SK-N-SH (cell line): ENCODE measurements around the gene HES2. TPM values are rescaled to one million over a fixed set of nuclear protein-coding genes. Genes with fewer than 3 reads are reported as not detected.

ENCODE experiments used
- CTCF ChIA-PET: fragments of 300-600, 350-600 bp; formaldehyde crosslinking; extraction: SDS; loops from one replicate; lab custom pipeline; 2021; lab: Yijun Ruan, JAX
- POLR2A ChIA-PET: fragments of 350-600 bp; sonication (Branson Sonifier 250); formaldehyde crosslinking; extraction: SDS; loops from one replicate; lab custom pipeline; 2020; ENCODE audit warnings: antibody characterized with exemption, inconsistent platforms; lab: Yijun Ruan, JAX
- DNase-seq: peaks from one replicate; pipeline ENCODE4 v3.0.0; 2012
- H2AFZ ChIP-seq: fragments of 200-600 bp; sonication (generic); 2 replicates; pipeline ENCODE4 v1.8.1; 2016; ENCODE audit warnings: antibody characterized with exemption, mild to moderate bottlenecking, low read depth
- H3F3A ChIP-seq: fragments of 200-600 bp; sonication (generic); replicated peaks from 2 replicates; pipeline ENCODE3; 2016; ENCODE audit warnings: antibody characterized with exemption, mild to moderate bottlenecking; ENCODE audit not compliant: insufficient read depth
- H3K27ac ChIP-seq, 2 experiments: fragments of 200-500 bp in 1 of 2; fragments of 200-600 bp in 1 of 2; sonication (Bioruptor generic) in 1 of 2; sonication (generic), shearing (Covaris generic) in 1 of 2; 2 replicates each; pipeline versions ENCODE4 v1.5.1 to v1.6.1; 2014 to 2016; ENCODE audit warnings: low read depth in 2 of 2, inconsistent platforms in 1 of 2, low read length in 1 of 2, mild to moderate bottlenecking in 1 of 2, mixed read lengths in 1 of 2
- H3K27me3 ChIP-seq: fragments of 200-600 bp; sonication (generic), shearing (Covaris generic); 2 replicates; pipeline ENCODE4 v1.6.1; 2016; ENCODE audit warnings: mixed run types; ENCODE audit not compliant: insufficient read depth
- H3K36me3 ChIP-seq, 2 experiments: fragments of 200-500 bp in 1 of 2; fragments of 200-600 bp in 1 of 2; sonication (Bioruptor generic) in 1 of 2; sonication (generic) in 1 of 2; replicated peaks in 1 of 2; 2 replicates each; pipeline versions ENCODE3 to v1.5.1; 2014 to 2016; ENCODE audit warnings: low read length in 1 of 2, mild to moderate bottlenecking in 1 of 2; ENCODE audit not compliant: insufficient read depth in 2 of 2, control insufficient read depth in 1 of 2
- H3K4me1 ChIP-seq, 2 experiments: fragments of 200-500 bp in 1 of 2; fragments of 200-600 bp in 1 of 2; sonication (Bioruptor generic) in 1 of 2; sonication (generic), shearing (Covaris generic) in 1 of 2; 2 replicates each; pipeline versions ENCODE4 v1.5.1 to v1.6.1; 2014 to 2016; ENCODE audit warnings: low read depth in 1 of 2, low read length in 1 of 2, mixed run types in 1 of 2; ENCODE audit not compliant: insufficient read depth in 2 of 2, control insufficient read depth in 1 of 2
- H3K4me2 ChIP-seq: fragments of 200-600 bp; sonication (generic), shearing (Covaris generic); 2 replicates; pipeline ENCODE4 v1.6.1; 2017; ENCODE audit warnings: mixed run types
- H3K4me3 ChIP-seq, 2 experiments: fragments of 200-500 bp in 1 of 2; fragments of 200-600 bp in 1 of 2; sonication (Bioruptor generic) in 1 of 2; sonication (generic), shearing (Covaris generic) in 1 of 2; 2 replicates each; pipeline versions ENCODE4 v1.5.1 to v1.8.1; 2014 to 2016; ENCODE audit warnings: low read depth in 2 of 2, inconsistent platforms in 1 of 2, low read length in 1 of 2, mild to moderate bottlenecking in 1 of 2, mixed read lengths in 1 of 2, moderate library complexity in 1 of 2
- H3K79me2 ChIP-seq: fragments of 200-600 bp; sonication (generic); 2 replicates; pipeline ENCODE4 v1.8.1; 2017; ENCODE audit warnings: mild to moderate bottlenecking; ENCODE audit not compliant: insufficient read depth
- H3K9ac ChIP-seq: fragments of 200-600 bp; sonication (generic); 2 replicates; pipeline ENCODE4 v1.6.1; 2017; ENCODE audit warnings: mixed run types
- H3K9me2 ChIP-seq: fragments of 200-600 bp; sonication (generic); 2 replicates; pipeline ENCODE4 v1.6.1; 2017; ENCODE audit warnings: mixed run types
- H3K9me3 ChIP-seq: fragments of 200-600 bp; sonication (generic); 2 replicates; pipeline ENCODE4 v1.6.1; 2017; ENCODE audit warnings: mixed run types, mild to moderate bottlenecking, moderate library complexity
- H4K20me1 ChIP-seq: fragments of 200-600 bp; sonication (generic); 2 replicates; pipeline ENCODE4 v1.6.1; 2017; ENCODE audit warnings: mild to moderate bottlenecking, mixed run types; ENCODE audit not compliant: insufficient read depth
- CTCF ChIP-seq: fragments of 200-600 bp; sonication (generic); IDR thresholded peaks from 2 replicates; pipeline ENCODE4 v1.6.1; 2017; ENCODE audit warnings: antibody characterized with exemption, mild to moderate bottlenecking, moderate library complexity
- FOSL2 ChIP-seq: IDR thresholded peaks from 2 replicates; pipeline ENCODE4 v1.4.0; 2012; ENCODE audit warnings: low read depth, mild to moderate bottlenecking, moderate library complexity, borderline replicate concordance
- RAD21 ChIP-seq: IDR thresholded peaks from 2 replicates; pipeline ENCODE4 v1.6.1; 2012; ENCODE audit warnings: mild to moderate bottlenecking, low read length
- RCOR1 ChIP-seq: fragments of 150-350 bp; IDR thresholded peaks from 2 replicates; pipeline ENCODE4 v1.6.1; 2017; ENCODE audit warnings: antibody characterized with exemption, low read length
- SMC3 ChIP-seq: IDR thresholded peaks from 2 replicates; pipeline ENCODE4 v1.6.1; 2012; ENCODE audit warnings: low read depth, low read length, improper control_type of control experiment
- WGBS: methylation state at CpG from one replicate; pipeline ENCODE4 v1.1.6; 2017; ENCODE audit warnings: low lambda C conversion rate; 5-methylcytosine and 5-hydroxymethylcytosine counted together
- polyA plus RNA-seq, 3 experiments: library from polyadenylated mRNA; depleted of rRNA; stranded (reverse); fragments of >200 nt; gene quantifications; 2 replicates each; pipeline ENCODE4 v1.2.3, GENCODE V29; 2012

HES2 gene
- polyA plus RNA-seq, 1 of the 3 experiments (the other 2 are of a cell fraction) = 0.03 TPM

DNA sequence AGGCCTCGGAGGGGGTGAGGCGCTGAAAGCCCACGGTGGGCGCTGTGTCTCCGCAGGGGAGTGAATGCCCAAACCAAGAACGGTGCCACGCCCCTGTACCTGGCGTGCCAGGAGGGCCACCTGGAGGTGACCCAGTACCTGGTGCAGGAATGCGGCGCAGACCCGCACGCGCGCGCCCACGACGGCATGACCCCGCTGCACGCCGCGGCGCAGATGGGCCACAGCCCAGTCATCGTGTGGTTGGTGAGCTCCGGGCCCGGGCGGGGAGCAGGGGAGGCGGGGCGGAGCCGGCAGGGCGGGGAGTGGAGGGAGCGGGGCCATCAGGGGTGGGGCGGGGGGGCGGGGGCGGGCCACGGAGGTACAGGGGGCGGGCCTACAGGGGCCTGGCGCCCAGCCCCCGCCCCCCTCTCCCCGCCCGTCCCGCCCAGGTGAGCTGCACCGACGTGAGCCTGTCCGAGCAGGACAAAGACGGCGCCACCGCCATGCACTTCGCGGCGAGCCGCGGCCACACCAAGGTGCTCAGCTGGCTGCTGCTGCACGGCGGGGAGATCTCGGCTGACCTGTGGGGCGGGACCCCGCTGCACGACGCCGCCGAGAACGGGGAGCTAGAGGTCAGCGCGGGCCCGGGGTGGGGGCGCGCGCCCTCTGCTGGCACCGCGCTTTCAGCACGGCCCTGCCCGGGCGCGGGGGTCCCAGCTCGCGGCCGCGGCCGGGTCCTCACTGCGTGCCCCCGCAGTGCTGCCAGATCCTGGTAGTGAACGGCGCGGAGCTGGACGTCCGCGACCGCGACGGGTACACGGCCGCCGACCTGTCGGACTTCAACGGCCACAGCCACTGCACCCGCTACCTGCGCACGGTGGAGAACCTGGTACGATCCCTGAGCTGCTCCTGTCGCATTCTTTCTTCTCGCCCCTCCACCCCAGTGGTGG is 20.7 kb upstream of the HES2 start:
- Histone ChIP-seq H3K79me2 (no peaks in the 10 kb centered on the region), H3K36me3 (no peaks in the 10 kb centered on the region), H3K9me2 (no peaks in the 10 kb centered on the region), H3K27ac (no peak overlapping the region), H2AFZ (no peak overlapping the region), H3K27me3 (no peaks in the 10 kb centered on the region), H3K4me1 (no peaks in the 10 kb centered on the region; a peak in 1 of 4 replicates), H3K4me3 (peak overlapping the region in 1 of 2 experiments; percentile 31; a peak in 1 of 4 replicates), H3K4me2 (no peak overlapping the region), H4K20me1 (no peaks in the 10 kb centered on the region), H3K9ac (no peak overlapping the region), H3F3A (peaks cover 8% of the 10 kb centered on the region), H3K9me3 (no peaks in the 10 kb centered on the region)
- ChIA-PET CTCF (interaction anchor here (0.7 to 13.6 kb wide), 20 partner anchors 9 to 206 kb away, joined by 3 to 290 read pairs (median 5); partner anchors contain the start of genes ESPN, GPR153, HES2 and HES3), POLR2A (no interaction called here)
- WGBS = 18% methylated on average over 29 of the region's 101 CpGs
- peak; percentile 87 for DNase-seq
- TF ChIP-seq RCOR1 = no peak
- TF ChIP-seq CTCF = peak; percentile 25; the same call in 1 of the 2 replicates

DNA sequence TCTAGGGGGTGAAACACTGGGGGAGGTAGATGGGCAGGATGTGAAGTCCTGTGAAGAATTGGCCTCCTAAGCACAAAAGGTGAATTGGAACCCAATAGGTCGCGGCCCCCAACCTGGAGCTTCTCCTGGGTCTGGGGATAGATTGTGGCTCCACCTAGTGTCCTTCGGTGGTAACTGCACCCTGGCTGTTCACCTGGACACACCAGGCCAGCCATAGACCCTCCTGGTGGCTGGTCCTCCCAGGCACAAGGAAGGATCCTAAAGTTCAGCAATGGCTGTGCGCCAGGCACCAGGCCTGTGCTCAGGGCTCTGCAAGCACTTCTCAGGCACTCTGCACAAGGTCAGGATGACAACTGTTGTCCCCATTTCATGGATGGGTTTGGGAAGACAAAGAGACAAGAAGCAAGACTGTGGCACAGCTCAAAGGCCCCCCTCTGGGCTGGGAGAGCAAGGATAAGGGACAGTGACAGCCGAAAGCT is 18.4 kb upstream of the HES2 start:
- peak; percentile 88 for DNase-seq
- peaks cover 8% of the 10 kb centered on the region for H3F3A ChIP-seq
- TF ChIP-seq RAD21 (peak; percentile 70), CTCF (peak; percentile 83), SMC3 (peak; percentile 59), FOSL2 (no peak)
- H3K4me2 ChIP-seq = no peak overlapping the region
- WGBS = 0% methylated on average over 3 of the region's 5 CpGs
- H3K79me2 ChIP-seq = no peaks in the 10 kb centered on the region
- no peaks in the 10 kb centered on the region; a peak in 1 of 4 replicates for H3K4me1 ChIP-seq
- no peaks in the 10 kb centered on the region for H3K36me3 ChIP-seq
- POLR2A ChIA-PET = no interaction called here
- H3K27ac ChIP-seq = no peak overlapping the region
- no peaks in the 10 kb centered on the region for H3K27me3 ChIP-seq
- H3K9me3 ChIP-seq = no peaks in the 10 kb centered on the region
- no peak overlapping the region; a peak in 1 of 4 replicates for H3K4me3 ChIP-seq
- H3K9ac ChIP-seq = no peak overlapping the region
- CTCF ChIA-PET = interaction anchor here (0.5 to 13.6 kb wide), 56 partner anchors 8 to 405 kb away, joined by 3 to 290 read pairs (median 4); partner anchors contain the start of genes ACOT7, ESPN, HES2 and HES3
- H4K20me1 ChIP-seq = no peaks in the 10 kb centered on the region
- no peaks in the 10 kb centered on the region for H3K9me2 ChIP-seq
- no peak overlapping the region for H2AFZ ChIP-seq
